HG03575 (cell line): Measurements from ENCODE around the gene RNF41.
"Not testable (repeated sequence)": the region's sequence is repeated elsewhere in the genome, so short reads cannot be mapped to it uniquely, and the experiment has no call there.

Experiments
- ATAC-seq: cut with Tn5 transposase; IDR thresholded peaks from one replicate; pipeline ENCODE4 v1.9.1; 2021; ENCODE audit not compliant: unreplicated experiment, insufficient number of reproducible peaks, low FRiP score; ENCODE audit errors: extremely low read depth

The RNF41 gene

DNA sequence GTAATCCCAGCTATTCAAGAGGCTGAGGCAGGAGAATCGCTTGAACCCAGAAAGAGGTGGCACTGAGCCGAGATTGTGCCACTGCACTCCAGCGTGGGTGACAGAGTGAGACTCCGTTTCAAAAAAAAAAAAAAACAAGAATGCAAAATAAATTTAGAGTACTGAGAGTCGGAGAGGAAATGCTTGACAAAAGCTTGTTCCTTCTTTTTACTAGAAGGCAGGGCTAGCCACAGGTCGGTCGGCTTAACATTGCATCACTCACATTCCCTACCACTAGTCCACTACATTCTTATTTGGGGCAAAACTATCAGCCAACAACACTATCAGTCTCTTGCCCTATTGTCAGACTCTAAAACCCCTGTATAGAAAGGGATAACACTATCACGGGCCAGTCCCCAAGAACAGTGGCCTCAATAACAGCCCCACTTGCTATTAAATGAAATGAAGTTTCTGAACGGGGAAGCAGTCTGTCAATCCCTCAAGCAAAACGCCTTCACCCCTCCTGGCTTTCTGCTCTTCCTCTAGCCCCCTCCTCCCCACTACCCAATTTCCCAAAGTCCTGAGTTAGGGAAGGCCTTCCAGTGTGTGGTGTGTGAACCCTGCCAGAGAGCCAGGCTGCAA, 1.0 kb downstream of the RNF41 start:
- ATAC-seq: no peak

DNA sequence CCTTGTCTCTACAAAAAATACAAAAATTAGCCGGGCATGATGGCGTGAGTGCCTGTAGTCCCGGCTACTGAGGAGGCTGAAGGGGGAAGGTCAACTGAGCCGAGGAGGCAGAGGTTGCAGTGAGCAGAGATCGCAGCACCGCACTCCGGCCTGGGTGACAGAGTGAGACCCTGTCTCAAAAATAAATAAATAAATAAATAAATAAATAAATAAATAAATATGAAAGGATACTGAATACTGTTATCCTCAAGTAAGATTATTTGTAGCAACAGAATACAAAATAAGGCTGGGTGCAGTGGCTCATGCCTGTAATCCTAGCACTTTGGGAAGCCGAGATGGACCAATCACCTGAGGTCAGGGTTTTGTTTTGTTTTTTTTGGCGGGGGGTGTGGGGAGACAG, 1.9 kb downstream of the RNF41 start:
- ATAC-seq: no peak

DNA sequence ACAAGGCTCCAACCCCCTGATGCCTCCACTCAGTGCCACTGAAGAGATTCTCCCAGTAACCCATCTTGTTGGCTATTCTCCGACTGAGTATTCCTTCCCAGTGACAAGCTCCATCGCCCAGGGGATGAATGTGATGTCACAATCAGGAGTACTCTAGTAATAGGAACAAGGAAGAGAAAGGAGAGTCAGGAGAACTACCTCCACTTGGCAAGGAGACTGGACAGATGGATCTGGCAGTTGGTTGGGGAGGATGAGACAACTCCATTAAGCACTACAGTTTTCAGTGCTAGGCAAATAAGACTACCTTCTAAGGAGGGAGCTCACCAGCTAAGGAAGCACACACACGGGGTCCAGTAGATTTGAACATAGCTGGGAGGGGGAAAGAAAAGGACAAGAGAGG, 5.3 kb downstream of the RNF41 start:
- no peak for ATAC-seq

DNA sequence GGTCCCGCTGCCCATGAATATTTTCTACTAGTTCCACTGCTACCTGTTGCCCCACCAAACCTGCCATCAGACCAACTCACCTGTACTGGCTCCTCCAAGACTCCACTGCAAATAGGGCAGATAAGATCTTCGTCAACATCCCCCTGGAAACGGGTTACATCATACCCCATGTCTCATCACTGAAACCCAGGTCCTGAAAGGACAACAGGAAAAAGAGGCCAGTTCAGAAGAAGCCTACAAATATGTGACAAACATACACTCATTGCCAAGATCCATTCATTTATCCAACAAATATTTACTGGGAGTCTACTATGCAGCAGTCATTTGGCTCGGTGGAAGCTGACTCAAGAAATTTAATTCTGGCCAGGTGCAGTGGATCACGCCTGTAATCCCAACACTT, 7.8 kb downstream of the RNF41 start:
- no peak for ATAC-seq

DNA sequence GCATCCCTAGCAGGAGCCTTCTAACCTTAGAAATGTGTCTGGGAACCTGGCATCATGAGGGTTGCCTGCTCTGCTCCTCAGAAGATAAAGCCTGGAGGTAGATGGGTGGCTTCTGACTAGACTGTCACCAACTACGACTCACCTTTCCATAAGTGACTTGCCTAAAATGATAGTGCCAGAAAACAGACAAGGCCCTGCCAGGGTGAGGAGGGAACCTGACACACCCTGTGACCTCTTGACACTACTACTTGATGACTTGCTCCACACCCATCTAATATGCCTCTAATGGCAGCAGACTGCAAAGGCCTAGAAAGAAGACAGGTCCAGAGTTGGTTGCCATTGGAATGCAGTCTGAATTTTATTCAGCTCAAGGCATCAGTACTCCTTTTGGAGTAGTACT, 9.4 kb downstream of the RNF41 start:
- no peak for ATAC-seq

DNA sequence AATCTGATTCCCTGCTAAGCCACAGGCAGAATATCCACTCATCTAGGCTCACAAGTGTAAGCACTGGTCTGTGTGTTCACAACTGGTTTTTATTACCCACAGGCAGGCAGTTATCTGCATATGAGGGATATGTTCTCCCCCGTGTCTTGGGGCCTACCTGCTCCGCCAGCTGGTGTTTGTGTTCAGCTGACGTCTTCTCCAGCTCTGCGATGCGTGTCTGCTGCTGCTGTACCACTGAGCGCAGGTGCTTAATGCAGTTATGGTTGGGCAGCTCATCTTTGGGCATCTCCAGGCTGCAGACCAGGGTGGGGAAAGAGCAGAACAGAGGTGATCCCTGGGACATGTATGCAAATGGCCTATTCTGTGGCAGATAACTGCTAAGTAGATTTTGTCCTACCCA, 13.7 kb downstream of the RNF41 start:
- no peak for ATAC-seq

DNA sequence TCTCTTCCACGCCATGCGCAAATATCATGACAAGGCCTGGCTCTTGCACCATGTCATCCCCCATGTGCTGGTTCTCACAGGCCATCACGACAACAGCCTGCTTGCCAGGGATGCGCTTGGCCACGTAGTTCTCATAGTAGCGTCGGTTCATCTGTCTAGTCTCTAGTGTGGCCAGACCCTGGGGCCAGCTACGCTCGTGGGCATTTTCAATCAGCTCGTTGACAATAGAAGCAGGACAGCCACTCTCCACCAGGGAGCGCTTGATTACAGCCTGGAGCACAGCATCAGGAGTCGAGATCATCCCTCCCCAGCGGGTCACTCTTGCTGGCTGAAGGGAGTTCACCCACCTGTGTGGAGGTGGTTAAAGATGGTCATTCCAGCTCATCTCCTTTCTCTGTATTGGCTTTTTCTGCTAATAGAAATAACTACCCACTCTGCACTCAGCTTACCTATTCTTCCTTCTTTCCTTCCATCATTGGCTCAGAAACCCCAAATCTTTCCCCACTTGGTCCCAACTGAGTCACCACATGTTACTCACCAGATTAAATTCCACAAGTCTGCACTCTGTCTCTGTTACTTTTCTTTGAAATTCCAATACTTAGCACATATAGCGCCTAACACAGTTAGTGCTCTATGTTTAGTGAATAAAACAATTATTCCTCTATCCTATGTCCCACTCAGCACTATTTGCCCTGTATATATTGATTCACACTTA, 15.1 kb downstream of the RNF41 start:
- no peak for ATAC-seq

DNA sequence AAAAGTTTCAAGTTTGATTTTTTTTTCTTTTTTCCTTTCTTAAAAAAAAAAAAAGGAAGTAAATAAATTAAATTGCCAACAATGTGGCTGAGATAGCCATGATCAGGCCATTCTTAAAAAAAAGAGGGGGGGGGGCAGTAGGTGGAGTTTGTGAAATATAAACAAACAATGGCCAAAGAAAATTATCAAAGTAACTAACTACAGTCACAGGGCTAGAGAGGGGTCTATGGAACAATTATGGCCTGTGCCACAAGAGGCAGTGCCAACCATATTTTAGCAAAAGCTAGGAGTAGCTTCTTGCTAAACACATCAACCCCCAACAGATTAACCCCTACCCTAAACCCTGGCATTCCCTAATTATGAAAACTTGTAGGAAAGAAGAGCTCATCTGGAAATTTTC, 16.3 kb downstream of the RNF41 start:
- no peak for ATAC-seq

DNA sequence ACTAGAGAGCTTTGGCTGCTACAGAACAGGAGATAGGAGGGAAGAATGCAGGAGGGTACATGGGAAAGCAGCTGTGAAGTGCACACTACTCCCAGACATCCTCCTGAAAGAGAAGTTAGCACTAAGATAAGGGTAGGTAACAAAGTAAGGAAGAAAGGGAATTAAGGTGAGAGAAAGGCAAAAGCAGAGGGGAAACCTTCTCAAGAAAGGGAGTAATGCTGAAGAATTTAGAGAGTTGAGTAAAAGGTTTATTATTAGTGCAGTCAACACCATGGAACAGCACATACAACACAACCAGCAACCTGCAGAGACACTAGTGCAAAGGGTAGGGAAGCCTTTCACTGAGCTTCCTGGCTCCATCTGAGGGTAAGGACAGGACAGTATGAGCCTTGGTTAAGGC, 17.4 kb downstream of the RNF41 start:
- ATAC-seq: no peak

DNA sequence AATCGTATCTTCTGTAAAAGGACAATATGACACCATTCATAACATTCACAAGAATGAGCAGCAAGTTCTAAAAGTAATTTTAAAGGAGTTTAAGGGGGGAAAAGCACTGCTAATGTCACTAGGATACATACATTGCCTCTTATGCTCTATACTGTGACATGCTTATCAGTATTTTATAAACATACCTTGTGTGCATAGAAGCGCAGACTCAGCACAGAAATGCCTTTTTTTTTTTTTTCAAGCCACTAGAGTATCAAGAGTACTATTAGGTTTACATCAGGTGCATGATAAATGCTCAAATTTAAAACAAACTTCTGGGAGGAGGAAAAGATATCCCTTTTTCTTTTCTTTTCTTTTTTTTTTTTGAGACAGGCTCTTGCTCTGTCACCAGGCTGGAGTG, 18.9 kb downstream of the RNF41 start:
- no peak for ATAC-seq

DNA sequence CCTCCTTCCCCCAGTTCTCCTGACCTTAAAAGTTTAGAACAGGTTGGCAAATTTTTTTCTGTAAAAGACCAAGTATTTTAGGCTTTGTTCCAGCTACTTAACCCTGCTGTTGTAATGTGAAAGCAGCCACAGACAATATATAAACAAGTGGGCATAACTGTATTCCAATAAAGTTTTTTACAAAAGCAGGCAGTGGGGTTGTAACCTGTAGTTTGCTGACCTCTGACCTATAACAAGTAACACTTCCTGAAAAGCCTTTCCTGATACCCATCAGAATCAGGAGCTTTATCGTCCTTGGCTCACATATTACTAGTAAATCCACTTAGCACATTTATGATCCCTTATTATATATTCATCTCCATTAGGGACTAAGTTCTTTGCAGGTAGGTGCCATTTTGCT, 19.4 kb downstream of the RNF41 start:
- ATAC-seq: no peak

DNA sequence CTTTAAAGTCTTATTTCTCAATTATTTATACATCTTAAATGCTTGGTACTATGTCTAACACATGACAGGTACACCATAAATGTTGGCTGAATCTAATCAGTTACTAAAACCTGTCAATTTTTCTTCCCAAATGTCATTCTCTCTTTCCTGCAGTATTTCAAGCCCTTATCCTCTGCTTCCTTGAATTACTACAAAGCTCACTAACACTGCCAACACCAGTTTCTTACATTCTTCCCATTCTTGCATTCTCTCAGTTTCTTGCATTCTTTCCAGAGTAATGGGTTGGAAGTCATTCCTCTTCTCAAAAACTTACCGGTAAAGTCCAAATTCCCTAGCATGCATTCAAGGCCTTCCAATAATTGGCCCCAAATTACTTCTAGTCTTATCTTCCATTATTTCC, 22.9 kb downstream of the RNF41 start:
- ATAC-seq: no peak

DNA sequence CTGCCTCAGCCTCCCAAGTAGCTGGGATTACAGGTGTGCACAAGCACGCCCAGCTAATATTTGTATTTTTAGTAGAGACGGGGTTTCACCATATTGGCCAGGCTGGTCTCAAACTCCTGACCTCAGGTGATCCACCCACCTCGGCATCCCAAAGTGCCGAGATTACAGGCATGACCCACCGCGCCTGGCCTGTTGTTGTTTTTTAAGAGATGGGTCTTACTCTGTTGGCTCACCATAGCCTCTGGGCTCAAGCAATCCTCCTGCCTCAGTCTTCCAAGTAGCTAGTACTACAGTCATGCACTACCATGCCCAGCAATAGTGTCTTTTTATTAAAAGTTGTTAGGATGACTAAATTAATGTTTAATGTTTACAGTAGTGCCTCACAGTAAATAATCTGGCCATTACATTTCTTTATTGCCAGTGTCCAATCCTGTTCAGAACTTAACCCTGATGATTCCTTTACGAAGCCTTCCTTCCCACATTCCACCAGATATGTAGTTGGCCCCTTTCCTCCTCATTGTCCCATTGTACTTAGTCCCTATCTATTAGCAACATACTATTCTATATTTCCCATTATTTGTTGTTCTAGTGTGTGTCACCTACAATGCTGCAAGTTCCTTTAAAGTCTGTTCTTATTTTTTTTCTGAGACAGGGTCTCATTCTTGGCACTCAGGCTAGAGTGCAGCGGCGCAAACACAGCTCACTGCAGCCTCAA, 23.6 kb downstream of the RNF41 start:
- ATAC-seq: no peak

DNA sequence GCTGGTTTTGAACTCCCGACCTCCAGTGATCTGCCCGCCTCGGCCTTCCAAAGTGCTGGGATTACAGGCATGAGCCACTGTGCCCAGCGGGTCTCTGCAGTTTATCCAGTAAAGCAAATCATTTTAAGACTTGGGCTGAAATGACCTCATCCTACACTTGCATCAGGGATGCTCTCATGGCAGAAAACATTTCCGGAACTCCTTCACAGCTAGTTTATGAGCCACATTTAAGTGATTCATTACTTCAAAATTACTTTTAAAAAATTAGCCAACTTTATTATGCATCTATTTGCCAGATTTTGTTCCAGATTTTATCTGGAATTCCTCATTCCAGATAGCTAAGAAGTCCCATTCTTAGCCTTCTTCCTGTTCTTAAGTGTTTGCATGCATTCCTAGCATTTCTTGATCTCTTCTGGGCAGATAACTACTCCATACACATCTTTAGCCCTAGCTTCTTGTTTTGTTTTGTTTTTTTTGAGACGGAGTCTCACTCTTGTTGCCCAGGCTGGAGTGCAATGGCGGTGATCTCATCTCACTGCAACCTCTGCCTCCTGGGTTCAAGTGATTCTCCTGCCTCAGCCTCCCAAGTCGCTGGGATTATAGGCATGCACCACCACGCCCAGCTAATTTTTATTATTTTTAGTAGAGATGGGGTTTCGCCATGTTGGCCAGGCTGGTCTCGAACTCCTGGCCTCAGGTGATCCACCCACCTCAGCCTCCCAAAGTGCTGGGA, 24.7 kb downstream of the RNF41 start:
- ATAC-seq: not testable (repeated sequence)

DNA sequence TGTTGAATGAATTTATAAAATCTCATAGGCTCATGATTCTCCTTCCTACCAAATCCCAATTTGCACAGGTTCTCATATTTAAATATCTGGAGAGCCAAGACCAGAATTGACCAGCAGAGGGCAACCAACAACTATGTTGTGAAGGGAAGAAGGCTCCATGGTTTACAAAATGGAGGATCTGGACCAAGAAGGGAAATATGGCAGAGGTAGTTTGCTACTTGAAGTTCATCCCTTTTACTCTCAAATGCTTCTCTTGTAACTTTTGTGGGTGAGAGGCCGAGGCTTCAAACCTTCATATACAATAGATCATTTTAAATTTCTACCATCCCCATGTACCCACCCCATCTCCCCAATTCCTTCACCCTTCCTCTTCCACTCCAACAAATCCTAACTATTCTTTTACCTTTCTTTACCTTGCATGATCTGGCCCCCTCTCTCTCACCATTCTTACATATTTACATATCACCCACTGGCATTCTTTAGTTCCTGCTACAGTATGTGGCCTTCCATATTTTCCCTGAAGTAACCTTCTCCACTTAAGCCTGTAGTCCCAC, 28.6 kb downstream of the RNF41 start:
- ATAC-seq: no peak

DNA sequence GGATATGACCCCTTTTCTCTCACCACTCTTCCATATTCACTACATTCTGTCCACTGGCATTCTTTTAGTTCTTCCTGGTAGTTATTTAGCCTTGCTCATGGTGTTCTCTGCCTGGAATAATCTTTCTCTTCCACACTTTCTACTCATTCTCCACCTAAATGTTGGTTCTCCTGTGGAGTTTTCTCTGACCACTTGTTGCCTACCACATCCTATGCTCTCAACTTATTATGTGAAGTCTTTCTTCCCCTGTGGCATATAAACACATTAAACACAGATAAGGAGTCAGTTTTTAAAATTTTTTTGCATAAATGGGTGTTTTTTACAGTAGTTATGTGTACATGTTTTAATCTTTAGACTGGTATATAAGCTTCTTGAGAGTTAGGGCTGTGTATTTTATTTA, 29.1 kb downstream of the RNF41 start:
- ATAC-seq: no peak

DNA sequence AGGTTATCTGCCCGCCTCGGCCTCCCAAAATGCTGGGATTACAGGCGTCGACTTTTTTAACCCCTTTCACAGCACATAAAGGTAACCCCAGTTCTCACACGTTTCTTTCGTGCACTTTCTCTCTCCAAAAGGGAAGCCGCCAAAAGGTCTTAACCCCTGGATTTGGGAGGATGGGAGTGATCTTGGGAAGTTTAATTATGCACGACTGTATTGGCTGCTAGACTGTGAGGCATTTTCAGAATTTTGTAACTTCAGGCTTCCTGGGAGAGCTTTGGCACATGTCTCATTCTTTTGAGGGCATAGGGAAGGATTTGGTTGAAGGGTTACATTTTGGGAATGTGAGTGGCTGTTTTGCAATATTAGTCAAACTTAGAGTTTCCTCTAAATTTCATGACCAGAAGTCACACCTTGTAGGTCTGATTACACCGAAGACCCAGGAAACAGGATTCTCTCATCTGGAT, 31.0 kb downstream of the RNF41 start:
- no peak for ATAC-seq

DNA sequence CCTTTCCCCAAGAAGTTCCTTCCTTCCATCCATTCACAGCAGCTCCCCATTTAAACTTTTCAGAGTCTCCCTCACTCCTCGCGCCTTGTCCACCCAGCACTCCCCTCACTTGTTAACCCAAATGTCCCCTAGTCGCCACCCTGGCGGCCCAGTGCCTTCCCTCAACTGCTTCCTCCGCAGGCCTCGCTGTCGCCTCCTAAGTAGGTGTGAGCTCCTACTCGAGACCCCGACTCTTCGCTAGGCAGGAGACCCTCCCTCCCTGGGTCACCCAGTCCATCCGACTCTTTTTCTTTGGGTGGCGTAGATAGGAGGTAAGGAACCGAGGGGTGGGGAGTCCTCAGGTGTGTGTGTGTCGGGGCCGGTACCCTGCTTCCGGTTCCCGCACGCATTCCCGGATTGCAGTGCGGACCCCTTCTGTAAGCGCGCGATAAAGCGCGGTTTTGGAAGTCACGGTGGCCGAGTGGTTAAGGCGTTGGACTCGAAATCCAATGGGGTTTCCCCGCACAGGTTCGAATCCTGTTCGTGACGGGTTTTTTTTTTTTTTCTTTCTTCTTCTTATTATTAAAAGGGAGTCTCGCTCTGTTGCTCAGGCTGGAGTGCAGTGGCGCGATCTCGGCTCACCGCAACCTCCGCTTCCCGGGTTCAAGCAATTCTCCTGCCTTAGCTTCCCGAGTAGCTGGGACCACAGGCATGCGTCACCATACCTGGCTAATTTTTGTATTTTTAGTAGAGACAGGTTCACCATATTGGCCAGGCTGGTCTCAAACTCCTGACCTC, 31.6 kb downstream of the RNF41 start:
- no peak for ATAC-seq
